Stomach (tissue), 9 donors: ENCODE data around the gene NCK2. TPM values are rescaled to one million over a fixed set of nuclear protein-coding genes. Genes with fewer than 3 reads are reported as not detected.

Source experiments
- DNase-seq, 2 donors: peaks; one replicate each; pipeline versions ENCODE4 v3.0.0 to v3.0.0-alpha.2; 2013 to 2019
- H3K27ac ChIP-seq, 5 donors: fragments of 200-600 bp in 4 of 5; sonication (generic) in 4 of 5; one replicate each; pipeline ENCODE4 v1.5.1; 2013 to 2019; ENCODE audit warnings: mild to moderate bottlenecking in 1 of 5, moderate library complexity in 1 of 5
- H3K27me3 ChIP-seq, 3 donors: fragments of 200-600 bp; sonication (generic); one replicate each; pipeline ENCODE4 v1.5.1; 2017 to 2019; ENCODE audit warnings: mixed run types in 1 of 3
- H3K36me3 ChIP-seq, 4 donors: fragments of 200-600 bp; sonication (generic); 1 replicate in 3 of 4; 2 replicates in 1 of 4; pipeline ENCODE4 v1.5.1; 2016 to 2019
- H3K4me1 ChIP-seq, 4 donors: fragments of 200-600 bp; sonication (generic); one replicate each; pipeline ENCODE4 v1.5.1; 2016 to 2019
- H3K4me3 ChIP-seq, 4 donors: fragments of 200-600 bp; sonication (generic) in 3 of 4; one replicate each; pipeline ENCODE4 v1.5.1; 2016 to 2019; ENCODE audit warnings: mild to moderate bottlenecking in 1 of 4
- H3K9me3 ChIP-seq, 4 donors: fragments of 200-600 bp; sonication (generic); one replicate each; pipeline ENCODE4 v1.5.1; 2016 to 2019
- CTCF ChIP-seq, 7 experiments: fragments of 450-650 bp in 4 of 7; fragments of 200-600 bp in 3 of 7; sonication (generic) in 3 of 7; IDR thresholded peaks; one replicate each; pipeline ENCODE4 v1.5.1; 2016 to 2019; ENCODE audit warnings: antibody characterized with exemption in 7 of 7, control low read depth in 2 of 7, mild to moderate bottlenecking in 1 of 7
- EP300 ChIP-seq: sonication (generic); formaldehyde crosslinking; IDR thresholded peaks from one replicate; pipeline ENCODE4 v1.6.1; 2017; ENCODE audit warnings: antibody characterized with exemption
- POLR2A ChIP-seq, 4 donors: fragments of 450-650 bp; IDR thresholded peaks; one replicate each; pipeline ENCODE4 v1.6.1; 2016; ENCODE audit warnings: antibody characterized with exemption in 4 of 4, control low read depth in 2 of 4, mild to moderate bottlenecking in 1 of 4, moderate library complexity in 1 of 4
- POLR2AphosphoS5 ChIP-seq, 3 donors: sonication (generic); formaldehyde crosslinking; IDR thresholded peaks; one replicate each; pipeline ENCODE4 v1.6.1; 2016; ENCODE audit warnings: antibody characterized with exemption in 3 of 3
- WGBS, 5 donors: extraction: QIAGEN DNeasy Blood & Tissue Kit in 3 of 5; methylation state at CpG; one replicate each; pipeline versions ENCODE4 v1.1.5 to v1.1.7; 2013 to 2018; 5-methylcytosine and 5-hydroxymethylcytosine counted together
- intact Hi-C: fragments of 100-400 bp; cut with DNase I; formaldehyde crosslinking; loops from one replicate; pipeline ENCODE4 v1.15.1; 2023; ENCODE audit warnings: low total_unique reads
- polyA plus RNA-seq, 3 donors: library from polyadenylated mRNA; stranded (reverse); fragments of 200-250 nt; gene quantifications; one replicate each; pipeline ENCODE4 v1.2.3, GENCODE V29; 2013
- total RNA-seq, 5 donors: library from RNA; depleted of rRNA; stranded (reverse); fragments of >200 nt; gene quantifications; one replicate each; pipeline versions ENCODE4 v1.1.0 to v1.2.3, GENCODE V29; 2014 to 2016
- donor health status: healthy with polysubstance abuse.
- donor health status: Bipolar disorder and iron deficiency.
- donor health status: healthy.

The NCK2 gene
- total and polyA plus RNA-seq, 8 donors: 23.1 to 88.9 (median 42.6) TPM

GRCh38 chr2:105712981-105713596 is 31.6 kb upstream of the NCK2 start:
- TF ChIP-seq EP300 (no peak), CTCF (IDR thresholded peaks at IDR 0.05) (no peak), POLR2AphosphoS5 (IDR thresholded peaks at IDR 0.05) (no peak), POLR2A (IDR thresholded peaks at IDR 0.05) (no peak)
- no peak overlapping the region for H3K27ac ChIP-seq
- intact Hi-C loops: no loop called here
- no peak overlapping the region for H3K4me3 ChIP-seq
- H3K9me3 ChIP-seq: no peaks in the 10 kb centered on the region
- no peaks in the 10 kb centered on the region for H3K27me3 ChIP-seq
- H3K36me3 ChIP-seq: no peaks in the 10 kb centered on the region
- H3K4me1 ChIP-seq: peaks cover 0 to 9% (median 4%) of the 10 kb centered on the region in 4 donors
- no peak for DNase-seq
- 77 to 96% (median 85%) methylated on average over 6 of the region's 6 CpGs for WGBS, 5 donors

GRCh38 chr2:105714141-105714540 is 30.6 kb upstream of the NCK2 start:
- 53 to 73% (median 64%) methylated on average over 6 of the region's 6 CpGs for WGBS, 5 donors
- no peaks in the 10 kb centered on the region for H3K27me3 ChIP-seq
- H3K36me3 ChIP-seq: no peaks in the 10 kb centered on the region
- intact Hi-C loops: no loop called here
- H3K4me3 ChIP-seq: no peak overlapping the region
- no peaks in the 10 kb centered on the region for H3K9me3 ChIP-seq
- DNase-seq: no peak
- H3K27ac ChIP-seq: no peak overlapping the region
- TF ChIP-seq POLR2AphosphoS5 (IDR thresholded peaks at IDR 0.05): no peak
- no peak for TF ChIP-seq EP300
- no peak for TF ChIP-seq POLR2A (IDR thresholded peaks at IDR 0.05)
- TF ChIP-seq CTCF (IDR thresholded peaks at IDR 0.05): no peak
- peaks cover 0 to 9% (median 4%) of the 10 kb centered on the region in 4 donors for H3K4me1 ChIP-seq

GRCh38 chr2:105718846-105719481 is 25.7 kb upstream of the NCK2 start:
- Histone ChIP-seq H3K4me3 (no peak overlapping the region), H3K27ac (no peak overlapping the region), H3K4me1 (peaks cover 0 to 1% (median 0%) of the 10 kb centered on the region in 4 donors), H3K36me3 (no peaks in the 10 kb centered on the region), H3K9me3 (no peaks in the 10 kb centered on the region), H3K27me3 (no peaks in the 10 kb centered on the region)
- DNase-seq: no peak
- TF ChIP-seq EP300 (no peak), CTCF (IDR thresholded peaks at IDR 0.05) (no peak), POLR2A (IDR thresholded peaks at IDR 0.05) (no peak), POLR2AphosphoS5 (IDR thresholded peaks at IDR 0.05) (no peak)
- 69 to 73% (median 71%) methylated on average over 8 of the region's 8 CpGs for WGBS, 5 donors
- intact Hi-C loops: no loop called here

- intact Hi-C loops: no loop called here
- Histone ChIP-seq H3K27me3 (no peaks in the 10 kb centered on the region), H3K4me1 (no peaks in the 10 kb centered on the region), H3K36me3 (no peaks in the 10 kb centered on the region), H3K9me3 (peaks cover 0 to 5% (median 2%) of the 10 kb centered on the region in 4 donors), H3K4me3 (no peak overlapping the region), H3K27ac (no peak overlapping the region)
- no peak for DNase-seq
- 79 to 94% (median 82%) methylated on average over 8 of the region's 8 CpGs for WGBS, 5 donors
- TF ChIP-seq EP300 (no peak), CTCF (IDR thresholded peaks at IDR 0.05) (no peak), POLR2A (IDR thresholded peaks at IDR 0.05) (no peak), POLR2AphosphoS5 (IDR thresholded peaks at IDR 0.05) (no peak)
Observed at GRCh38 chr2:105721991-105722511, 22.7 kb upstream of the NCK2 start.
